SK-N-SH treated with all-trans-retinoic acid at 6 μM for 48 hours (cell line): ENCODE data around the gene EMX1.
A peak's percentile ranks its signal among the peaks of the same experiment; 100 is the strongest.

Source experiments
- ATAC-seq: fragments of 200-7000 bp; cut with Tn5 transposase; 3 replicates; pipeline ENCODE4 v1.9.1; 2020; ENCODE audit warnings: mild to moderate bottlenecking, moderate library complexity
- ARNTL ChIP-seq: fragments of 450-650 bp; formaldehyde crosslinking; IDR thresholded peaks from 2 replicates; pipeline ENCODE4 v1.5.0; 2020; ENCODE audit warnings: low read depth, mild to moderate bottlenecking, moderate library complexity, borderline replicate concordance
- CSDC2 ChIP-seq: fragments of 250-450 bp; sonication (Bioruptor Pico); IDR thresholded peaks from 2 replicates; pipeline ENCODE4 v1.5.0; 2020; ENCODE audit warnings: mild to moderate bottlenecking, moderate library complexity
- ESRRG ChIP-seq: fragments of 250-450 bp; sonication (Bioruptor Pico); IDR thresholded peaks from 2 replicates; pipeline ENCODE4 v1.6.1; 2021; ENCODE audit warnings: mild to moderate bottlenecking
- GLIS3 ChIP-seq: fragments of 250-450 bp; sonication (Bioruptor Pico); IDR thresholded peaks from 2 replicates; pipeline ENCODE4 v1.5.0; 2020; ENCODE audit warnings: mild to moderate bottlenecking, moderate library complexity
- ISL1 ChIP-seq: fragments of 250-450 bp; sonication (Bioruptor Pico); IDR thresholded peaks from 2 replicates; pipeline ENCODE4 v2.1.2; 2022; ENCODE audit warnings: mild to moderate bottlenecking, moderate library complexity
- OSR1 ChIP-seq: fragments of 250-450 bp; sonication (Bioruptor Pico); IDR thresholded peaks from 2 replicates; pipeline ENCODE4 v1.8.0; 2022; ENCODE audit warnings: moderate library complexity, mild to moderate bottlenecking, inconsistent platforms
- PATZ1 ChIP-seq: fragments of 250-450 bp; sonication (Bioruptor Pico); IDR thresholded peaks from 2 replicates; pipeline ENCODE4 v1.8.0; 2020; ENCODE audit warnings: mild to moderate bottlenecking, moderate library complexity, borderline replicate concordance
- POU6F1 ChIP-seq: fragments of 250-450 bp; sonication (Bioruptor Pico); IDR thresholded peaks from 2 replicates; pipeline ENCODE4 v1.8.0; 2021; ENCODE audit warnings: low read depth, mild to moderate bottlenecking, moderate library complexity, borderline replicate concordance
- PPARA ChIP-seq: fragments of 250-450 bp; sonication (Bioruptor Pico); IDR thresholded peaks from 2 replicates; pipeline ENCODE4 v1.5.0; 2020; ENCODE audit warnings: mild to moderate bottlenecking, borderline replicate concordance
- RARB ChIP-seq: fragments of 250-450 bp; sonication (Bioruptor Pico); IDR thresholded peaks from 2 replicates; pipeline ENCODE4 v1.8.0; 2021; ENCODE audit warnings: mild to moderate bottlenecking, moderate library complexity
- SNAI2 ChIP-seq: fragments of 250-450 bp; sonication (Bioruptor Pico); IDR thresholded peaks from 2 replicates; pipeline ENCODE4 v1.5.0; 2020; ENCODE audit warnings: mild to moderate bottlenecking, moderate library complexity
- TCF4 ChIP-seq: fragments of 250-450 bp; sonication (Bioruptor Pico); IDR thresholded peaks from 2 replicates; pipeline ENCODE4 v1.8.0; 2021; ENCODE audit warnings: mild to moderate bottlenecking, moderate library complexity, borderline replicate concordance
- TOX ChIP-seq: fragments of 250-450 bp; sonication (Bioruptor Pico); IDR thresholded peaks from 2 replicates; pipeline ENCODE4 v1.8.0; 2021; ENCODE audit warnings: mild to moderate bottlenecking, moderate library complexity, borderline replicate concordance
- ZC3H10 ChIP-seq: fragments of 250-450 bp; sonication (Bioruptor Pico); IDR thresholded peaks from 2 replicates; pipeline ENCODE4 v1.5.1; 2021; ENCODE audit warnings: mild to moderate bottlenecking, moderate library complexity
- ZFP3 ChIP-seq: fragments of 250-450 bp; sonication (Bioruptor Pico); IDR thresholded peaks from 2 replicates; pipeline ENCODE4 v1.5.0; 2020; ENCODE audit warnings: mild to moderate bottlenecking, moderate library complexity
- ZFP30 ChIP-seq: fragments of 450-650 bp; formaldehyde crosslinking; IDR thresholded peaks from 2 replicates; pipeline ENCODE4 v1.5.0; 2022; ENCODE audit warnings: mild to moderate bottlenecking, moderate library complexity
- ZNF565 ChIP-seq: fragments of 450-650 bp; formaldehyde crosslinking; conservative IDR thresholded peaks from 2 replicates; pipeline ENCODE4 v1.5.0; 2020; ENCODE audit warnings: low read depth, mild to moderate bottlenecking, moderate library complexity
- ZNF8 ChIP-seq: fragments of 450-650 bp; formaldehyde crosslinking; IDR thresholded peaks from 2 replicates; pipeline ENCODE4 v1.5.0; 2020; ENCODE audit warnings: mild to moderate bottlenecking, moderate library complexity
- TF ChIP-seq, protein P1 (sequence below): fragments of 250-450 bp; sonication (Bioruptor Pico); IDR thresholded peaks from 2 replicates; pipeline ENCODE4 v1.5.1; 2020; ENCODE audit warnings: low read depth, mild to moderate bottlenecking, moderate library complexity
- TF ChIP-seq, protein P2 (sequence below): fragments of 250-450 bp; sonication (Bioruptor Pico); IDR thresholded peaks from 2 replicates; pipeline ENCODE4 v1.5.1; 2021; ENCODE audit warnings: mild to moderate bottlenecking, moderate library complexity

Gene EMX1

GRCh38 chr2:72919414-72920317 lies 2.3 kb downstream of the EMX1 start:
- 0 out of 3 replicates have a peak, but pooled peaks have one; percentile 1 for ATAC-seq
- TF ChIP-seq TOX (CRISPR knock-in tag) (no peak), ISL1 (CRISPR knock-in tag) (no peak)
- TF ChIP-seq, protein P1, sequence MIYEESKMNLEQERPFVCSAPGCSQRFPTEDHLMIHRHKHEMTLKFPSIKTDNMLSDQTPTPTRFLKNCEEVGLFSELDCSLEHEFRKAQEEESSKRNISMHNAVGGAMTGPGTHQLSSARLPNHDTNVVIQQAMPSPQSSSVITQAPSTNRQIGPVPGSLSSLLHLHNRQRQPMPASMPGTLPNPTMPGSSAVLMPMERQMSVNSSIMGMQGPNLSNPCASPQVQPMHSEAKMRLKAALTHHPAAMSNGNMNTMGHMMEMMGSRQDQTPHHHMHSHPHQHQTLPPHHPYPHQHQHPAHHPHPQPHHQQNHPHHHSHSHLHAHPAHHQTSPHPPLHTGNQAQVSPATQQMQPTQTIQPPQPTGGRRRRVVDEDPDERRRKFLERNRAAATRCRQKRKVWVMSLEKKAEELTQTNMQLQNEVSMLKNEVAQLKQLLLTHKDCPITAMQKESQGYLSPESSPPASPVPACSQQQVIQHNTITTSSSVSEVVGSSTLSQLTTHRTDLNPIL (CRISPR knock-in tag) = no peak

DNA sequence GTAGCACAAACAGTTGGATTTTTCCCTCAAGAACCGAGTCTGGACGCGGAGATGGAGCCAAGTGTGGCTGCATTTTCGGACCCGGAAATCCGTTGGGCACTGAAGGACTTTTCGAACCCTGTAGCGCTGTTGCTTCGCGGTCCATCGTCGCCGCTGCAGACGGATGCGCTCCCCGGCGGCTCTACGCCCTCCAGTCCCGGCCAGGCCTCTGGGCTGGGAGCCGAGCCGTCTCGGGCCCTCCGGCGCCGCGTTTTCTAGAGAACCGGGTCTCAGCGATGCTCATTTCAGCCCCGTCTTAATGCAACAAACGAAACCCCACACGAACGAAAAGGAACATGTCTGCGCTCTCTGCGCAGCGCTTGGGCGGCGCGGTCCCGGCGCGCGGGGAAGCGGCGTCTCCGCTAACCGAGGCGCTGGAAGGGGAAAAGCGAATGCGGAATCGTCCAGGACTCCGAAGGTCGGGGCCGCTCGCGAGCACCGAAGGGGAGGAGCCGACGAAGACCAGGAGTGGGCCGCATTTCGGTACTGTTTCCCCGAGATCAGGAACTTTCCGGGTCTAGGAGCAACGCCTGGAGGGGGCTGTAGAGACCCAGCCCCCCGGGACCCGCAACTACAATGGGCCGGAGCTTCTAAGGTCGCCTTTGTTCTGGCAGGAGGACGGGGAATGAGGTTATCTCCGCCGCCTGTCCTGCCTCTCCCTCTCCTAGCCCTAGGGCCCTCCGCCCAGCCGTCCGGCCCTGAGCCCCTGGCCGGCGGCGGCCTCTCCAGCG lies 3.2 kb downstream of the EMX1 start:
- no peak for TF ChIP-seq ZFP30
- TF ChIP-seq TOX (CRISPR knock-in tag) = no peak
- TF ChIP-seq GLIS3 (CRISPR knock-in tag) = no peak
- no peak for TF ChIP-seq TCF4 (CRISPR knock-in tag)
- TF ChIP-seq CSDC2 = no peak
- no peak for TF ChIP-seq ZNF8 (CRISPR knock-in tag)
- TF ChIP-seq, protein P2, sequence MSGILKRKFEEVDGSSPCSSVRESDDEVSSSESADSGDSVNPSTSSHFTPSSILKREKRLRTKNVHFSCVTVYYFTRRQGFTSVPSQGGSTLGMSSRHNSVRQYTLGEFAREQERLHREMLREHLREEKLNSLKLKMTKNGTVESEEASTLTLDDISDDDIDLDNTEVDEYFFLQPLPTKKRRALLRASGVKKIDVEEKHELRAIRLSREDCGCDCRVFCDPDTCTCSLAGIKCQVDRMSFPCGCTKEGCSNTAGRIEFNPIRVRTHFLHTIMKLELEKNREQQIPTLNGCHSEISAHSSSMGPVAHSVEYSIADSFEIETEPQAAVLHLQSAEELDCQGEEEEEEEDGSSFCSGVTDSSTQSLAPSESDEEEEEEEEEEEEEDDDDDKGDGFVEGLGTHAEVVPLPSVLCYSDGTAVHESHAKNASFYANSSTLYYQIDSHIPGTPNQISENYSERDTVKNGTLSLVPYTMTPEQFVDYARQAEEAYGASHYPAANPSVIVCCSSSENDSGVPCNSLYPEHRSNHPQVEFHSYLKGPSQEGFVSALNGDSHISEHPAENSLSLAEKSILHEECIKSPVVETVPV (CRISPR knock-in tag) = no peak
- no peak for TF ChIP-seq ZC3H10 (CRISPR knock-in tag)
- TF ChIP-seq, all 23 proteins: peak for 0
- peak; percentile 22 for ATAC-seq

DNA sequence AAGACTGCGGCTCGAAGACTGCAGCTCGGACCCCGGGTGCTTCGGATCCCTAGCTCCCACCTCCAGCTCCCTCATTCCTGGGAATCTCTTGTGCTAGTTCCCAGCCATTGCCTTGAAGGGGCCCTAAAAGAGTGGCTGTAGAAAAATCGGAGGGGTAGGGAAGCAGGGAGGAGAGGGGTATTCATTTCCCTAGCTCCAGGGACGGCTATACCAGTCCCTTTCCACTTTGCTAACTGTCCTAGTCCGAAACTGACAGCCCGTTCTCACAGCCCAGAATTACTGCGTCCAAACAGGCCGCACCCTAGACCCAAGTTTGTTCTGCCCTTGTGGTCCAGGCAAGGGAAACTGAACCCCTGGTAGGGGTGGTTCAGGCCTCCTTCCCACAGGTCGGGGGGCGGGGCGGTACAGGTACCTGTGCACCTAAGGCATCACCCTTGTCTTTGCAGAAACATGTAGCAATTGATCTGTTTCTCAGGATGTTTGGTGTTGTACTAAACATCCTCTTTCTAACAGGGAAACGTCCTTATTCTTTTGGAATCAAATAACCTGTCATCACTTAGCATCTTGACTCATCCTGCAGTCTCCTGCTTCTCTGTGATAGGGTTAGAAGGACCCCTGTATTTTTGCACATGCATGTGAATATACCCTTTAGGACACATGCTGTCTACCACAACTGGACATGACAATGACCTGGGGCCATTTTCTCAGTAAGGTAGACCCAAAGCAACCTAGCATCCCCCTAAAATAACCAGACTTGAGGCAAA lies 4.0 kb downstream of the EMX1 start:
- no peak for TF ChIP-seq GLIS3 (CRISPR knock-in tag)
- TF ChIP-seq ESRRG (CRISPR knock-in tag) = no peak
- TF ChIP-seq ISL1 (CRISPR knock-in tag) = no peak
- no peak for TF ChIP-seq ZFP30
- TF ChIP-seq PPARA (CRISPR knock-in tag) = no peak
- no peak for TF ChIP-seq RARB (CRISPR knock-in tag)
- no peak for TF ChIP-seq OSR1 (CRISPR knock-in tag)
- TF ChIP-seq SNAI2 (CRISPR knock-in tag) = no peak
- no peak for TF ChIP-seq ZFP3
- ATAC-seq = no peak

DNA sequence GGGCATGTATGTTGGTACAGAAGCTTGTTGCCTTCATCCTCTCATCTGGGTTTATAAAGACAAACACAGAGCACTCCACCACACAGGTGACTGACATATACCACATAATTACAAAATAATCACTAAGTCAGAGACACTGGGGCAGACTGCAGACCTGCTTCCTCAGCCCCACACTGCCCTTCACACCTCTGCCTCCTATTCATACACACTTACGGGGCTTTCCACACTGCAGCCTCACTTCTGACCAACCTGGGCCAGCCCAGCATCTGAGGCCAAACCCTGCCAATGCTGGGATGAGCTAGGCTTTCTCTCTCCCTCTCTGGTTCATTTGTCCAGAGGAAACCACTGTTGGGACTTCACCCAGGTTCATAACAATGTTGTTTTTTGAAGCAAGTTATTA lies 4.5 kb downstream of the EMX1 start:
- no peak for ATAC-seq
- TF ChIP-seq PATZ1 (CRISPR knock-in tag) (no peak), ARNTL (CRISPR knock-in tag) (no peak), GLIS3 (CRISPR knock-in tag) (no peak), ZFP30 (no peak), OSR1 (CRISPR knock-in tag) (no peak), ZNF8 (CRISPR knock-in tag) (no peak), POU6F1 (CRISPR knock-in tag) (no peak), PPARA (CRISPR knock-in tag) (no peak), ZNF565 (CRISPR knock-in tag) (no peak), CSDC2 (no peak), RARB (CRISPR knock-in tag) (no peak), ISL1 (CRISPR knock-in tag) (no peak), ESRRG (CRISPR knock-in tag) (no peak), TCF4 (CRISPR knock-in tag) (no peak), ZC3H10 (CRISPR knock-in tag) (no peak)
- TF ChIP-seq, protein P2 (CRISPR knock-in tag) = no peak
- TF ChIP-seq, protein P1 (CRISPR knock-in tag) = no peak
